D721Med (cell line): ENCODE data around the gene ATP10D.

Experiments
- DNase-seq: peaks from one replicate; pipeline ENCODE4 v3.0.0; 2011; ENCODE audit warnings: low spot score; ENCODE audit not compliant: insufficient read length
- FAIRE-seq: peaks from 2 replicates; lab custom pipeline; 2011; peaks lifted over from hg19 to GRCh38; lab: Jason Lieb, UNC
- CTCF ChIP-seq: IDR thresholded peaks from 2 replicates; pipeline ENCODE4 v1.5.1; 2012; ENCODE audit warnings: mild to moderate bottlenecking, control low read depth; ENCODE audit not compliant: insufficient read depth; ENCODE audit errors: missing control alignments

ATP10D gene

DNA sequence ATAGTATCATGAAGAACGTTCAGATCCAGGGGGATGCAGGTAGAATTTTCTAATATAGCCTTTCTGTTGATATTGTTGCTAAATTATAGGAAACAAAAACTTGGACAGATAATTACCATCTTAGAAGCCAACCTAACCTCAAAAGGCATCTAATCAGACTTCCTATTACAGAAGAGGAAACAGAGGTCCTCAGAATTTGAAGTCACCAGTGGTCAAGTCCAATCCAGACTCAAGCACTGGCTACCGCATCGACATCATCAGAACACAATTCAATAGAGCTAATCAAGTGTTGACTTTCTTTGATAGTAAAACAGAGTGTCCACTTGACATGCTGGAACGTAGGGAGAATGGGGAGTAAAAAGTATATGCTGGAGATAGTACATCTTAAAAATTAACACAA, 10.3 kb upstream of the ATP10D start:
- FAIRE-seq (no peak), DNase-seq (no peak)
- TF ChIP-seq CTCF = no peak

- TF ChIP-seq CTCF = no peak
- FAIRE-seq = no peak
- no peak for DNase-seq
Observed at GRCh38 chr4:47475411-47475810, 9.7 kb upstream of the ATP10D start.

DNA sequence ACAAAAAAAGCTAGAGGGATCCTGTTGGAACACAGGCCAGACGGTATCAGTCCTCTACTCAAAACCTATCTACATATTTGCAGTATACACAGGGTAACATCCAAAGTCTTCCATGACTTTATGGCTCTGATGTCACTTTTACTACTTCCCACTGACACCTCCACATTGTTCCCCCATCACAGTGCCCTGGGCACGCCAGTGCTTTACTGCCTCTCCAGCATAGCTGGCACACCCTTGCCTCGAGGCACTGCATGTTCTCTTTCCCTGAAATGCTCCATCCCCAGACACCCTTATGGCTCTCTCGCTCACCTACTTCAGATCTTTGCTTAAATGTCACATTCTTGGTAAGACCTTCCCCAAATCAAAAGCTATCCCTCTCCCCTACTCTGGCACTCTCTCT, 6.3 kb upstream of the ATP10D start:
- FAIRE-seq (no peak), DNase-seq (no peak)
- TF ChIP-seq CTCF = no peak

- DNase-seq = no peak
- TF ChIP-seq CTCF = no peak
- FAIRE-seq = no peak
Observed at GRCh38 chr4:47482326-47482725, 2.7 kb upstream of the ATP10D start.

DNA sequence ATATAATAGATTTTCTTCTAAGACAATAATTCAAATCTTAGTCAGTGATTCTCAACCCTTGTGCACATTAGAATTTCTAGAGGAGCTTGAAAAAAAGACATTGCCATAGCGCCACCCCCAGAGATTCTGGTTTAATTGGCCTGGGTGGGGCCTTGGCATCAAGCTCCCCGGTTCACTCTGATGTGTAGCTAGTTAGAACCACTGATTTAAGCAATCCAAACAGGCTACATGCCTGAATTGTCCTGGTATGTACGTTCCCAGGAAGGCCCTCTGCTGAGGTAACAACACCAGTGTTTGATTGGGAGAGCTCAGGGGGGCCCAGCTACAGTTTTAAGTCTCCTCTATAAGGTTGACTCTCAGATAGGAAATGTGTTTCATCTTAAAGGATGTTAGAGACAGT, 1.3 kb upstream of the ATP10D start:
- TF ChIP-seq CTCF = no peak
- no peak for FAIRE-seq
- DNase-seq = no peak

- no peak for TF ChIP-seq CTCF
- DNase-seq (no peak), FAIRE-seq (no peak)
Observed at GRCh38 chr4:47484168-47484567, 907 bp upstream of the ATP10D start.

DNA sequence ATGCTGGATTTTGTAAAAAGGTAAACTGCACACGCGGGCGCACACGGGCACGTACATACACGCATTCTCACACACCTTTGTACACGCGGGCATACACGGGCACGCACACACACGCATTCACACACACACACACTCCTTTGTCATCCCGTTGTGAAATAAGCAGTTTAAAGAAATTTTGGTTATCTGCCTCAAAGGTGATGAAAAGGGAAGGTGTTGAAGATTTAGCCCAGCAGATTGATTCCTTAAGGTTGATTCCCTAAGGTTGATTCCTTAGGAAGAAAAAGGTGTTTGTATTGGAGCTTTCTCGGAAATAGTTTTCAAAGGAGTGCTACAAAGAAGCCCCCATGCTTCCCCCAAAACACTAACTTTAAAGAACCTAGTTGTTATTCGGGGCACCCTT, 693 bp downstream of the ATP10D start:
- DNase-seq (no peak), FAIRE-seq (no peak)
- no peak for TF ChIP-seq CTCF
